Measurements from ENCODE around the gene NEK7.
A peak's percentile ranks its signal among the peaks of the same experiment; 100 is the strongest.

NEK7 gene

DNA sequence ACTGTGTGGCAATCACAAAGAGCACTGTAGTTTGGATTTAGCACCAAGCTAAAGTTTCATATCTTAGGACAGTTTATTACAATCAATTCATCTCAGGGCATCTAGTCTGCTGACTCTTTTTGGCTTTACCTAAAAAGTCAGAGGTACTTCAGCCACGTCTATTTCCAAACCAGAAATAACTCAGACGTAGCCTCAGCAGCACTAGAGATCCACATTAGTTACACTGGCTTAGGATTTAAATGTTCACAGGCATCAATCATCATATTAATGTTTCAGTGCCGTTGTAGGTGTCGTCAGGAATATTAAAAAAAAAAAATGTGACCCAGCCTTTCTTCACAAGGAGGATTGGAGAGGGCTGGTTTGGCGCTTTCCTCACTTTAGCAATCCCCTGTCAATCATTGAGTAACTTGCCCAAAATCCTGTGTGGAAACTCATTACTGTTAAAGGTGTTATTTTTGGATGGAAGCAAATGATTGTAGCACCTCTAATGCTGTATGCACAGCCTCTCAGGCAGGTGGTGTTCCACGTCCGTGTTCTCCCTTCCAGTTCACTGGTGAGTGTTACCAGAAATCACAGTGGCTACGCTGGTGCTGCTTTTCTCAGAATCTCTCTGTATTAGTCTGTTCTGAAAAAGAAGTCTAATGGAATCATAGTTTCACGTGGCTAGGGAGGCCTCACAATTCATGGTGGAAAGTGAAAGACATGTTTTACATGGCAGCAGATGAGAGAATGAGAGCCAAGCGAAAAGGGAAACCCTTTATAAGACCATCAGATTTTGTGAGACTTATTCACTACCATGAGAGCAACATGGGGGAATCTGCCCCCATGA lies 45.4 kb downstream of the NEK7 start:
- peak; percentile 44 for DNase-seq (ENCODE audit: low read depth)
- TF ChIP-seq CTCF (IDR thresholded peaks at IDR 0.05; ENCODE audit: low read depth, low read length, missing control alignments): no peak
- H3K4me3 ChIP-seq (ENCODE audit: low read depth, low read length): peak overlapping the region; percentile 20; the same call in 1 of the 2 replicates

DNA sequence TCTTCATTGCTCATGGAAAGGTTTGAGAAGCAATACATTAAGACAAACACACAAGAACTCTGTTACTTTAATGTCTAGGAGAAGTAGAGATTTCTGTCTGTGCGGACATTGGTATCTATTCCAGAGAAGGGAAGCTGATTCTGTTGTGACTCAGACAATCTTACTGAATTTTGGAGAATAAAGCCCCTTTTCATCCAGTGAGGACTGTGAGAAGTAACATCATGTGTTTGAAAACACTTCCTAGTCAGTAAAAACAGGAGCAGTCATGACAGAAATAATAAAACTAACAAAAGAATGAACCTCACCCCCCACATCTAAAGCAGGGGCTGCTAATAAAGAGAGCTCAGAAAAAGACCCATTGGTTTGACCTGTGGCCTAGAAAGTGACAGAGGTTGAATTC lies 46.6 kb downstream of the NEK7 start:
- no peak for TF ChIP-seq CTCF (IDR thresholded peaks at IDR 0.05; ENCODE audit: low read depth, low read length, missing control alignments)
- no peak for DNase-seq (ENCODE audit: low read depth)
- no peak overlapping the region for H3K4me3 ChIP-seq (ENCODE audit: low read depth, low read length)

DNA sequence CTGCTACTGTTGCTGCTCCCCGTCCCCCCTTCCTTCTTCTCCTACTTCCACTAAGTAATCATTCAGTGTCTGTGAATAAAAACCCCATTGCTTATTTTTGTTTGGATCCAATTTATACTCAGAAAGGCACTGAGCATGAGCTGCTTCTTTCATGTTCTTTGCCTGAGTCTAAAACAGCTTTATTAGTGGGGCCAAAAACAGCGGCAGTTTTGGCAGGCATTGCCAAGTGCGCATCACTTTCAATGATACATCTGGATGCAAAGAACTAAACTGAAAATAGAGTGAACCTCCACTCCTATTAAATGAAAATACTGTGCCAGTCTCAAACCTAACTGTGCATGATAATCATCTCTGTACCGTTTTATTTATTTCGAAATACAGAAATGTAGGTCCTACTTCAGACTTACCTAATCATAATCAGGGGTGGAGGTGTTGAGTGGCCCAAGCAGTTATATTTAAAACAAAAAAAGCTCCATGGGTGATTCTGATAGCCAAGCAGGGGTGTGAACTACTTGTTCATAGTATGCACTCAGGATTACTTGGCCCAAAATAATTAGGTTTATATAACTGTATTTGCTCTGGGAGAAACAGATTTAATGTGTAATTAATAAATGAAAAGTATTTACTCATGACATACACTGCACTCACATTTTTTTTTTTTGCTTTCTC lies 48.4 kb downstream of the NEK7 start:
- H3K4me3 ChIP-seq (ENCODE audit: low read depth, low read length): no peak overlapping the region
- no peak for DNase-seq (ENCODE audit: low read depth)
- TF ChIP-seq CTCF (IDR thresholded peaks at IDR 0.05; ENCODE audit: low read depth, low read length, missing control alignments): no peak

DNA sequence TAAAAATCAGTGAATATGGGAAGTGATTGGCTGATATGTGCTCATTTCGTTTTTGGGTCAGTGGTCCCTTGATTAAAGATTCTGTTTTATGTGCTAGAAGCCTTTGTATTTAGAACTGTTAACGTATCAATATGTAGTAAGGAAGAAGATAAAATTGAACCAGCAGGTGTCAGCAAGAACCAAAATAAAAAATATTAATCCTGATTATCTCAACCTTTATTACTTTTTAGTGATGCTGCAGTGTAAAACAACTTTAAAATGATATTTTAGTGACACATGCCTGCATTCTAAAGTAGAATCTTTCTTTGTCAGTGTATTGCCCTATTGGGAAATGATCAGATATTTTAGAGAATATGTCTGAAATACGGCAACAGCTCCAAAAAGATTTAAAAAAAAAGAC lies 49.5 kb downstream of the NEK7 start:
- no peak for DNase-seq (ENCODE audit: low read depth)
- H3K4me3 ChIP-seq (ENCODE audit: low read depth, low read length): no peak overlapping the region
- TF ChIP-seq CTCF (IDR thresholded peaks at IDR 0.05; ENCODE audit: low read depth, low read length, missing control alignments): no peak

DNA sequence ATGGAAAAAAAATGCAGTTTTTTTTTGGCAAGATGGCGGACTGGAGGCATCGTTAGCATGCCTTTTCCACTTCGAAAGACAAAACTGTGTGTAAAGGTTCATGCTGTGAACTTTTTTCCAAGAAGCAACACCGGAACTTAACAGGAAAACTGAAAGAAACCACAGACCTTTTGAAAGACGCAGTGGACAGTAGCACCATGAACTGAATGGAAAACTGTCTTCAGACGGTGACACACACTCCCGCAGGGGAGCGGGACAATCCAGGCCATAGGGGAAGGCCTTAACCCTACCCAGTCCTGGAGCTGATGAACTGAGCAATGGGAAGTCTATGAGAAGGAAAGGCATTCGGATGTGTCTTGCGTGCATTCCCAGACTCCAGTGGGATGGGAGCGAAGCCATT lies 54.9 kb downstream of the NEK7 start:
- H3K4me3 ChIP-seq (ENCODE audit: low read depth, low read length): no peak overlapping the region
- no peak for TF ChIP-seq CTCF (IDR thresholded peaks at IDR 0.05; ENCODE audit: low read depth, low read length, missing control alignments)
- no peak for DNase-seq (ENCODE audit: low read depth)

- TF ChIP-seq CTCF (IDR thresholded peaks at IDR 0.05; ENCODE audit: low read depth, low read length, missing control alignments): no peak
- H3K4me3 ChIP-seq (ENCODE audit: low read depth, low read length): no peak overlapping the region
- DNase-seq (ENCODE audit: low read depth): no peak
These were observed 55.3 kb downstream of the NEK7 start for GRCh38 chr1:198212126-198212525.
